GM12801 (cell line): ENCODE measurements around the gene ORAI2.

ENCODE experiments used
- TF ChIP-seq, protein P1 (sequence below): IDR thresholded peaks from one replicate; pipeline ENCODE4 v1.5.1; 2011; ENCODE audit warnings: control low read depth; ENCODE audit not compliant: insufficient read length; ENCODE audit errors: extremely low read depth

Gene ORAI2

DNA sequence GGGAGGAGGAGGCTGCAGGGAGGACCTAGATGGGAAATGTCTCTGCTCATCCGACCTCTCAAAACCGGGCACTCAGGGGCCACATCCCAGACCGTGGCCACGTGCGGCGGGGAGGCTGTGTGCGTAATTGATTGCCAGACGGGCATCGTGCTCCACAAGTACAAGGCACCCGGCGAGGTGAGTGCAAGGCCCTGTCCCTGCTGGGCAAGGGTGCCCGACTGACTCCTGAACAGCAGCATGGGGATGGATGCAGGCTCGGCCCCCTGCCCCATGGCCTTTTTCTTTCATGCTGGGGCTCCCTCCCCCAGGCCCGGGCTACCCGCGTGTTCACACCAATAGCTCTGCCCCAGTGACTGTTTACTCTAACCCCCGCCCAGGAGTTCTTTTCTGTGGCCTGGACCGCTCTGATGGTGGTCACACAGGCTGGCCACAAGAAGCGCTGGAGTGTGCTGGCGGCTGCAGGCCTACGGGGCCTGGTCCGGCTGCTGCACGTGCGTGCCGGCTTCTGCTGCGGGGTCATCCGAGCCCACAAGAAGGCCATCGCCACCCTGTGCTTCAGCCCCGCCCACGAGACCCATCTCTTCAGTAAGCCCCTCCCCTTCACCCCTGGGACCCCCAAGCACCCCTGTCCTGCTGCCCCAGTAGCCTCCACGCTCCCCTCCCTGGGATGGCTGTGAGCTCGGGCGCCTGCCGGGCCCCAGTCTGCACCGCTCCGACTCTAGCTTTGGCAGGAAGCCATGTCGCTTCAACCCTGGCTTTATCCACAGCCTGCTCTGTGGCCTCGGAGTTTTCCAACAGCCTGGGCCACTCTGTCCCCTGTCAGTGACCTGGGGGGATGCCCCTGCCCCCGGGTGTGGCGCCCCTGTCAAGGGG is 35.3 kb downstream of the ORAI2 start:
- TF ChIP-seq, protein P1, sequence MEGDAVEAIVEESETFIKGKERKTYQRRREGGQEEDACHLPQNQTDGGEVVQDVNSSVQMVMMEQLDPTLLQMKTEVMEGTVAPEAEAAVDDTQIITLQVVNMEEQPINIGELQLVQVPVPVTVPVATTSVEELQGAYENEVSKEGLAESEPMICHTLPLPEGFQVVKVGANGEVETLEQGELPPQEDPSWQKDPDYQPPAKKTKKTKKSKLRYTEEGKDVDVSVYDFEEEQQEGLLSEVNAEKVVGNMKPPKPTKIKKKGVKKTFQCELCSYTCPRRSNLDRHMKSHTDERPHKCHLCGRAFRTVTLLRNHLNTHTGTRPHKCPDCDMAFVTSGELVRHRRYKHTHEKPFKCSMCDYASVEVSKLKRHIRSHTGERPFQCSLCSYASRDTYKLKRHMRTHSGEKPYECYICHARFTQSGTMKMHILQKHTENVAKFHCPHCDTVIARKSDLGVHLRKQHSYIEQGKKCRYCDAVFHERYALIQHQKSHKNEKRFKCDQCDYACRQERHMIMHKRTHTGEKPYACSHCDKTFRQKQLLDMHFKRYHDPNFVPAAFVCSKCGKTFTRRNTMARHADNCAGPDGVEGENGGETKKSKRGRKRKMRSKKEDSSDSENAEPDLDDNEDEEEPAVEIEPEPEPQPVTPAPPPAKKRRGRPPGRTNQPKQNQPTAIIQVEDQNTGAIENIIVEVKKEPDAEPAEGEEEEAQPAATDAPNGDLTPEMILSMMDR, result no peak

DNA sequence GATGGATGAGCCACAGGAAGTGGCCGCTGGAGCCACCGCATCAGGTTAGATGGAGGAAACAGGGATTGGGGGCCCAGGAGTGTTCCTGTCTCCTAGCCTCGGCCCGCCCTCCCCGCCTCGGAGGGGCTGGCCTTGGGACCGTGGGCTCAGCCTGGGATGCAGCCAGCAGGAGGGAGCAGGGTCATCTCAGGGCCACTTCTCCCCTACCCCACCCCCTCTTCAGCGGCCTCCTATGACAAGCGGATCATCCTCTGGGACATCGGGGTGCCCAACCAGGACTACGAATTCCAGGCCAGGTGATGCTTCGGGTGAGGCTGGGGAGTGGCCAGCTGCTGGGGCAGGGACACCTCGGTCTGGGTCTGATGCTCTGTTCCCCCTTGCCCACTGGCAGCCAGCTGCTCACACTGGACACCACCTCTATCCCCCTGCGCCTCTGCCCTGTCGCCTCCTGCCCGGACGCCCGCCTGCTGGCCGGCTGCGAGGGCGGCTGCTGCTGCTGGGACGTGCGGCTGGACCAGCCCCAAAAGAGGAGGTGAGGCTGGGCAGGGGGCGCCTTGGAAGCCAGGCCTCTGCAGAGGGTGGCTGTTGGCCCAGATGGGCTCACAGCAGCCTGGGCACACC is 36.1 kb downstream of the ORAI2 start:
- TF ChIP-seq, protein P1, result no peak

GRCh38 chr7:102469972-102470825 is 36.8 kb downstream of the ORAI2 start:
- TF ChIP-seq, protein P1, result no peak

DNA sequence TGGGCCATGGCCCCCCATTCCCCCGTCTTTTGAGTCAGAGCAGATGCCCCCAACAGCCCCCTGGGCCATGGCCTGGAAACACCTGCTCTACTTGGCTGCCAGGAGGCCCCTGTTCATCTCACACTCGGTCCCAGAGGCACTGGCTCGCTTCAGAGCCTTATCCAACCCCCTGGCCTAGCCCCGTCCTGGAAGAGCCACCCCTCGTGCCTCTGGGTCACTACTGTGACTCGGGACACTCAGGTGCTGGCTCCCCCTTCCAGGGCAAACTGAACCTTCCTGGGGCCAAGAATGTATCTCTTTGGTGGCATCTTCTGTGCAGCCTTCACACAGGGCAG is 38.4 kb downstream of the ORAI2 start:
- TF ChIP-seq, protein P1, result no peak

GRCh38 chr7:102472126-102473041 is 39.0 kb downstream of the ORAI2 start:
- TF ChIP-seq, protein P1, result no peak

GRCh38 chr7:102473271-102473991 is 40.1 kb downstream of the ORAI2 start:
- TF ChIP-seq, protein P1, result no peak
